GM23338 (cell line): ENCODE results near the gene CFAP157. TPM values are rescaled to one million over a fixed set of nuclear protein-coding genes. Genes with fewer than 3 reads are reported as not detected.

ENCODE experiments used
- ATAC-seq: fragments of 200-7000 bp; cut with Tn5 transposase; 3 replicates; pipeline ENCODE4 v1.9.1; 2020
- DNase-seq: peaks from one replicate; pipeline ENCODE4 v3.0.0-alpha.2; 2015; ENCODE audit warnings: low spot score
- H2AFZ ChIP-seq: fragments of 200-600 bp; sonication (generic); 2 replicates; pipeline ENCODE4 v1.8.0; 2016; ENCODE audit warnings: antibody characterized with exemption, mild to moderate bottlenecking, moderate library complexity
- H3F3A ChIP-seq: fragments of 200-600 bp; sonication (generic); replicated peaks from 2 replicates; pipeline ENCODE4 v1.8.0; 2017; ENCODE audit warnings: antibody characterized with exemption, mixed run types, low read depth
- H3K27ac ChIP-seq: fragments of 200-600 bp; sonication (generic); 2 replicates; pipeline ENCODE4 v1.6.1; 2016; ENCODE audit warnings: low read depth
- H3K27me3 ChIP-seq: fragments of 200-600 bp; sonication (generic); 2 replicates; pipeline ENCODE4 v1.8.0; 2016; ENCODE audit warnings: mild to moderate bottlenecking, mixed run types, moderate library complexity; ENCODE audit not compliant: insufficient read depth
- H3K36me3 ChIP-seq: fragments of 200-600 bp; sonication (generic); 2 replicates; pipeline ENCODE4 v1.8.0; 2016; ENCODE audit warnings: mild to moderate bottlenecking; ENCODE audit not compliant: insufficient read depth
- H3K4me1 ChIP-seq: fragments of 200-600 bp; sonication (generic); 2 replicates; pipeline ENCODE4 v1.8.0; 2016; ENCODE audit warnings: mild to moderate bottlenecking, moderate library complexity; ENCODE audit not compliant: insufficient read depth
- H3K4me2 ChIP-seq: fragments of 200-600 bp; sonication (generic); 2 replicates; pipeline ENCODE4 v1.7.1; 2017; ENCODE audit warnings: mixed run types
- H3K4me3 ChIP-seq: fragments of 200-600 bp; sonication (generic); 2 replicates; pipeline ENCODE4 v1.6.1; 2016; ENCODE audit warnings: mixed run types
- H3K79me2 ChIP-seq: fragments of 200-600 bp; sonication (generic); replicated peaks from 2 replicates; pipeline ENCODE4 v1.8.0; 2017; ENCODE audit warnings: mild to moderate bottlenecking; ENCODE audit not compliant: insufficient read depth
- H3K9me2 ChIP-seq: fragments of 200-600 bp; sonication (generic); 2 replicates; pipeline ENCODE4 v1.8.0; 2017; ENCODE audit not compliant: insufficient read depth
- H4K20me1 ChIP-seq: fragments of 200-600 bp; sonication (generic); replicated peaks from 2 replicates; pipeline ENCODE4 v1.8.0; 2017; ENCODE audit warnings: mild to moderate bottlenecking; ENCODE audit not compliant: insufficient read depth
- H3K27ac Mint-ChIP-seq: 2 replicates; pipeline ENCODE4 v1.8.0; 2020; ENCODE audit warnings: inconsistent platforms, mild to moderate bottlenecking, moderate library complexity, mixed read lengths
- H3K27me3 Mint-ChIP-seq: 3 replicates; pipeline ENCODE4 v1.8.0; 2022; ENCODE audit warnings: low read depth, mild to moderate bottlenecking, moderate library complexity, mixed read lengths, inconsistent platforms; ENCODE audit not compliant: insufficient read depth, poor library complexity
- H3K36me3 Mint-ChIP-seq: 3 replicates; pipeline ENCODE4 v1.8.0; 2021; ENCODE audit warnings: low read depth, mild to moderate bottlenecking, inconsistent platforms, moderate library complexity, mixed read lengths
- H3K4me1 Mint-ChIP-seq: 3 replicates; pipeline ENCODE4 v1.8.0; 2020; ENCODE audit warnings: mild to moderate bottlenecking, inconsistent platforms, mixed read lengths
- H3K4me3 Mint-ChIP-seq: 3 replicates; pipeline ENCODE4 v1.8.0; 2021; ENCODE audit warnings: moderate library complexity, mild to moderate bottlenecking, inconsistent platforms, mixed read lengths
- H3K9me3 Mint-ChIP-seq: 3 replicates; pipeline ENCODE4 v1.8.0; 2020; ENCODE audit warnings: moderate library complexity, mild to moderate bottlenecking, inconsistent platforms, mixed read lengths
- CREB1 ChIP-seq: fragments of 250-450 bp; sonication (Bioruptor Pico); IDR thresholded peaks from 2 replicates; pipeline ENCODE4 v1.5.0; 2020; ENCODE audit warnings: low read depth, mild to moderate bottlenecking, moderate library complexity
- EZH2 ChIP-seq: fragments of 200-600 bp; sonication (generic); IDR thresholded peaks from one replicate; pipeline ENCODE4 v1.8.0; 2017; ENCODE audit warnings: antibody characterized with exemption, mild to moderate bottlenecking, low read depth; ENCODE audit not compliant: unreplicated experiment
- EZH2phosphoT487 ChIP-seq: fragments of 200-600 bp; sonication (generic); IDR thresholded peaks from one replicate; pipeline ENCODE4 v1.8.1; 2018; ENCODE audit warnings: antibody characterized with exemption; ENCODE audit not compliant: unreplicated experiment
- JUNB ChIP-seq: IDR thresholded peaks from one replicate; pipeline ENCODE4 v1.6.1; 2016; ENCODE audit warnings: antibody characterized with exemption; ENCODE audit not compliant: unreplicated experiment
- NANOG ChIP-seq: IDR thresholded peaks from 2 replicates; pipeline ENCODE4 v1.6.1; 2016; ENCODE audit warnings: antibody characterized with exemption, borderline replicate concordance
- POLR2AphosphoS5 ChIP-seq: IDR thresholded peaks from 2 replicates; pipeline ENCODE4 v1.6.1; 2016; ENCODE audit warnings: antibody characterized with exemption, low read depth
- STAT1 ChIP-seq: IDR thresholded peaks from one replicate; pipeline ENCODE4 v1.6.1; 2016; ENCODE audit warnings: antibody characterized with exemption; ENCODE audit not compliant: unreplicated experiment
- ZNF114 ChIP-seq: fragments of 250-450 bp; sonication (Bioruptor Pico); IDR thresholded peaks from 2 replicates; pipeline ENCODE4 v1.5.0; 2020; ENCODE audit warnings: mild to moderate bottlenecking, moderate library complexity
- ZNF331 ChIP-seq: fragments of 250-450 bp; sonication (Bioruptor Pico); IDR thresholded peaks from 2 replicates; pipeline ENCODE4 v1.5.0; 2020; ENCODE audit warnings: low read depth, mild to moderate bottlenecking, moderate library complexity
- polyA plus RNA-seq: library from polyadenylated mRNA; unstranded; fragments of >200 nt; fragmentation: Nextera tagmentation; extraction: Ambion mirVana; gene quantifications from 2 replicates; pipeline ENCODE4 v1.2.1, GENCODE V29; 2016
- total RNA-seq: library from RNA; depleted of rRNA; stranded (reverse); fragments of >200 nt; shearing (Covaris generic); gene quantifications from 2 replicates; pipeline ENCODE4 v1.2.3, GENCODE V29; 2014
- TF ChIP-seq, protein P1 (sequence below): IDR thresholded peaks from one replicate; pipeline ENCODE4 v1.6.1; 2018; ENCODE audit warnings: antibody characterized with exemption; ENCODE audit not compliant: unreplicated experiment
- TF ChIP-seq, protein P2 (sequence below): IDR thresholded peaks from 2 replicates; pipeline ENCODE4 v1.6.1; 2016; ENCODE audit warnings: antibody characterized with exemption
- TF ChIP-seq, protein P3 (sequence below): fragments of 250-450 bp; sonication (Bioruptor Pico); IDR thresholded peaks from 2 replicates; pipeline ENCODE4 v1.5.0; 2020; ENCODE audit warnings: mild to moderate bottlenecking, moderate library complexity
- TF ChIP-seq, protein P4 (sequence below), 2 experiments: fragments of 200-600 bp in 1 of 2; sonication (generic) in 1 of 2; conservative IDR thresholded peaks; 2 replicates each; pipeline versions ENCODE4 v1.5.1 to v1.6.1; 2016 to 2017; ENCODE audit warnings: antibody characterized with exemption in 2 of 2, low read depth in 2 of 2, mild to moderate bottlenecking in 2 of 2, moderate library complexity in 1 of 2

CFAP157 gene
- total and polyA plus RNA-seq, 2 experiments from 2014 or later: 0.17 to 0.55 TPM

DNA sequence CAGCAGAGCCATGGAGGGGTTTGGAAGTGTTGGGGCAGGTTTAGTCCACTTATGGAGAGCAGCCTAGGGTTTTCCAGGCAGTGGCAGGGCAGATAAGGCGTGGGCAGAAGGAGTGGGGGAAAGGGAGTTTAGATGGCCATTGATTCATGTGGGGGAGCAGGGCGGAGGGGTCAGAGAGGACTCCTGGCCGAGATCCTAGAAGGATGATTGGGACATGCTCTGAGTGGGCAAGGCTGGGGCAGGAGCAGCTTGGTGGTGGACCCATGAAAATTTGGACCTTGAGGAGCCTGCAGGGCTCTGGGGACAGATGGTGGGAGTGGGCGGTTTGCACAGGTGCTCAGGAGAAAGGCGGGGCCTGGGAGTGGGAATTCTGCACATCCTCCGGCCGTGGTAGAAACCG is 46.4 kb downstream of the CFAP157 start:
- Histone ChIP-seq H4K20me1 (peaks cover 21% of the 10 kb centered on the region), H3F3A (no peaks in the 10 kb centered on the region), H3K27me3 (peaks cover 14% of the 10 kb centered on the region), H3K4me3 (no peak overlapping the region), H3K9me2 (no peaks in the 10 kb centered on the region), H3K4me1 (peaks cover 5% of the 10 kb centered on the region; the same call in 1 of the 2 replicates), H3K27ac (no peak overlapping the region), H3K36me3 (no peaks in the 10 kb centered on the region), H2AFZ (no peak overlapping the region), H3K4me2 (no peak overlapping the region), H3K79me2 (no peaks in the 10 kb centered on the region)
- no peak for DNase-seq
- ATAC-seq: no peak
- TF ChIP-seq CREB1 (CRISPR knock-in tag) (no peak), NANOG (no peak), EZH2phosphoT487 (no peak), ZNF331 (CRISPR knock-in tag) (no peak), ZNF114 (CRISPR knock-in tag) (no peak), STAT1 (no peak), JUNB (no peak), POLR2AphosphoS5 (no peak), EZH2 (no peak)
- TF ChIP-seq, protein P1, sequence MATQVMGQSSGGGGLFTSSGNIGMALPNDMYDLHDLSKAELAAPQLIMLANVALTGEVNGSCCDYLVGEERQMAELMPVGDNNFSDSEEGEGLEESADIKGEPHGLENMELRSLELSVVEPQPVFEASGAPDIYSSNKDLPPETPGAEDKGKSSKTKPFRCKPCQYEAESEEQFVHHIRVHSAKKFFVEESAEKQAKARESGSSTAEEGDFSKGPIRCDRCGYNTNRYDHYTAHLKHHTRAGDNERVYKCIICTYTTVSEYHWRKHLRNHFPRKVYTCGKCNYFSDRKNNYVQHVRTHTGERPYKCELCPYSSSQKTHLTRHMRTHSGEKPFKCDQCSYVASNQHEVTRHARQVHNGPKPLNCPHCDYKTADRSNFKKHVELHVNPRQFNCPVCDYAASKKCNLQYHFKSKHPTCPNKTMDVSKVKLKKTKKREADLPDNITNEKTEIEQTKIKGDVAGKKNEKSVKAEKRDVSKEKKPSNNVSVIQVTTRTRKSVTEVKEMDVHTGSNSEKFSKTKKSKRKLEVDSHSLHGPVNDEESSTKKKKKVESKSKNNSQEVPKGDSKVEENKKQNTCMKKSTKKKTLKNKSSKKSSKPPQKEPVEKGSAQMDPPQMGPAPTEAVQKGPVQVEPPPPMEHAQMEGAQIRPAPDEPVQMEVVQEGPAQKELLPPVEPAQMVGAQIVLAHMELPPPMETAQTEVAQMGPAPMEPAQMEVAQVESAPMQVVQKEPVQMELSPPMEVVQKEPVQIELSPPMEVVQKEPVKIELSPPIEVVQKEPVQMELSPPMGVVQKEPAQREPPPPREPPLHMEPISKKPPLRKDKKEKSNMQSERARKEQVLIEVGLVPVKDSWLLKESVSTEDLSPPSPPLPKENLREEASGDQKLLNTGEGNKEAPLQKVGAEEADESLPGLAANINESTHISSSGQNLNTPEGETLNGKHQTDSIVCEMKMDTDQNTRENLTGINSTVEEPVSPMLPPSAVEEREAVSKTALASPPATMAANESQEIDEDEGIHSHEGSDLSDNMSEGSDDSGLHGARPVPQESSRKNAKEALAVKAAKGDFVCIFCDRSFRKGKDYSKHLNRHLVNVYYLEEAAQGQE: no peak
- TF ChIP-seq, protein P2, sequence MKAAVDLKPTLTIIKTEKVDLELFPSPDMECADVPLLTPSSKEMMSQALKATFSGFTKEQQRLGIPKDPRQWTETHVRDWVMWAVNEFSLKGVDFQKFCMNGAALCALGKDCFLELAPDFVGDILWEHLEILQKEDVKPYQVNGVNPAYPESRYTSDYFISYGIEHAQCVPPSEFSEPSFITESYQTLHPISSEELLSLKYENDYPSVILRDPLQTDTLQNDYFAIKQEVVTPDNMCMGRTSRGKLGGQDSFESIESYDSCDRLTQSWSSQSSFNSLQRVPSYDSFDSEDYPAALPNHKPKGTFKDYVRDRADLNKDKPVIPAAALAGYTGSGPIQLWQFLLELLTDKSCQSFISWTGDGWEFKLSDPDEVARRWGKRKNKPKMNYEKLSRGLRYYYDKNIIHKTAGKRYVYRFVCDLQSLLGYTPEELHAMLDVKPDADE: no peak
- TF ChIP-seq, protein P3, sequence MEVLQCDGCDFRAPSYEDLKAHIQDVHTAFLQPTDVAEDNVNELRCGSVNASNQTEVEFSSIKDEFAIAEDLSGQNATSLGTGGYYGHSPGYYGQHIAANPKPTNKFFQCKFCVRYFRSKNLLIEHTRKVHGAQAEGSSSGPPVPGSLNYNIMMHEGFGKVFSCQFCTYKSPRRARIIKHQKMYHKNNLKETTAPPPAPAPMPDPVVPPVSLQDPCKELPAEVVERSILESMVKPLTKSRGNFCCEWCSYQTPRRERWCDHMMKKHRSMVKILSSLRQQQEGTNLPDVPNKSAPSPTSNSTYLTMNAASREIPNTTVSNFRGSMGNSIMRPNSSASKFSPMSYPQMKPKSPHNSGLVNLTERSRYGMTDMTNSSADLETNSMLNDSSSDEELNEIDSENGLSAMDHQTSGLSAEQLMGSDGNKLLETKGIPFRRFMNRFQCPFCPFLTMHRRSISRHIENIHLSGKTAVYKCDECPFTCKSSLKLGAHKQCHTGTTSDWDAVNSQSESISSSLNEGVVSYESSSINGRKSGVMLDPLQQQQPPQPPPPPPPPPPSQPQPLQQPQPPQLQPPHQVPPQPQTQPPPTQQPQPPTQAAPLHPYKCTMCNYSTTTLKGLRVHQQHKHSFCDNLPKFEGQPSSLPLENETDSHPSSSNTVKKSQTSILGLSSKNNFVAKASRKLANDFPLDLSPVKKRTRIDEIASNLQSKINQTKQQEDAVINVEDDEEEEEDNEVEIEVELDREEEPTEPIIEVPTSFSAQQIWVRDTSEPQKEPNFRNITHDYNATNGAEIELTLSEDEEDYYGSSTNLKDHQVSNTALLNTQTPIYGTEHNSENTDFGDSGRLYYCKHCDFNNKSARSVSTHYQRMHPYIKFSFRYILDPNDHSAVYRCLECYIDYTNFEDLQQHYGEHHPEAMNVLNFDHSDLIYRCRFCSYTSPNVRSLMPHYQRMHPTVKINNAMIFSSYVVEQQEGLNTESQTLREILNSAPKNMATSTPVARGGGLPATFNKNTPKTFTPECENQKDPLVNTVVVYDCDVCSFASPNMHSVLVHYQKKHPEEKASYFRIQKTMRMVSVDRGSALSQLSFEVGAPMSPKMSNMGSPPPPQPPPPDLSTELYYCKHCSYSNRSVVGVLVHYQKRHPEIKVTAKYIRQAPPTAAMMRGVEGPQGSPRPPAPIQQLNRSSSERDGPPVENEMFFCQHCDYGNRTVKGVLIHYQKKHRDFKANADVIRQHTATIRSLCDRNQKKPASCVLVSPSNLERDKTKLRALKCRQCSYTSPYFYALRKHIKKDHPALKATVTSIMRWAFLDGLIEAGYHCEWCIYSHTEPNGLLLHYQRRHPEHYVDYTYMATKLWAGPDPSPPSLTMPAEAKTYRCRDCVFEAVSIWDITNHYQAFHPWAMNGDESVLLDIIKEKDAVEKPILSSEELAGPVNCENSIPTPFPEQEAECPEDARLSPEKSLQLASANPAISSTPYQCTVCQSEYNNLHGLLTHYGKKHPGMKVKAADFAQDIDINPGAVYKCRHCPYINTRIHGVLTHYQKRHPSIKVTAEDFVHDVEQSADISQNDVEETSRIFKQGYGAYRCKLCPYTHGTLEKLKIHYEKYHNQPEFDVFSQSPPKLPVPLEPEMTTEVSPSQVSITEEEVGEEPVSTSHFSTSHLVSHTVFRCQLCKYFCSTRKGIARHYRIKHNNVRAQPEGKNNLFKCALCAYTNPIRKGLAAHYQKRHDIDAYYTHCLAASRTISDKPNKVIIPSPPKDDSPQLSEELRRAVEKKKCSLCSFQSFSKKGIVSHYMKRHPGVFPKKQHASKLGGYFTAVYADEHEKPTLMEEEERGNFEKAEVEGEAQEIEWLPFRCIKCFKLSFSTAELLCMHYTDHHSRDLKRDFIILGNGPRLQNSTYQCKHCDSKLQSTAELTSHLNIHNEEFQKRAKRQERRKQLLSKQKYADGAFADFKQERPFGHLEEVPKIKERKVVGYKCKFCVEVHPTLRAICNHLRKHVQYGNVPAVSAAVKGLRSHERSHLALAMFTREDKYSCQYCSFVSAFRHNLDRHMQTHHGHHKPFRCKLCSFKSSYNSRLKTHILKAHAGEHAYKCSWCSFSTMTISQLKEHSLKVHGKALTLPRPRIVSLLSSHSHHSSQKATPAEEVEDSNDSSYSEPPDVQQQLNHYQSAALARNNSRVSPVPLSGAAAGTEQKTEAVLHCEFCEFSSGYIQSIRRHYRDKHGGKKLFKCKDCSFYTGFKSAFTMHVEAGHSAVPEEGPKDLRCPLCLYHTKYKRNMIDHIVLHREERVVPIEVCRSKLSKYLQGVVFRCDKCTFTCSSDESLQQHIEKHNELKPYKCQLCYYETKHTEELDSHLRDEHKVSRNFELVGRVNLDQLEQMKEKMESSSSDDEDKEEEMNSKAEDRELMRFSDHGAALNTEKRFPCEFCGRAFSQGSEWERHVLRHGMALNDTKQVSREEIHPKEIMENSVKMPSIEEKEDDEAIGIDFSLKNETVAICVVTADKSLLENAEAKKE (CRISPR knock-in tag): no peak
- TF ChIP-seq, protein P4, sequence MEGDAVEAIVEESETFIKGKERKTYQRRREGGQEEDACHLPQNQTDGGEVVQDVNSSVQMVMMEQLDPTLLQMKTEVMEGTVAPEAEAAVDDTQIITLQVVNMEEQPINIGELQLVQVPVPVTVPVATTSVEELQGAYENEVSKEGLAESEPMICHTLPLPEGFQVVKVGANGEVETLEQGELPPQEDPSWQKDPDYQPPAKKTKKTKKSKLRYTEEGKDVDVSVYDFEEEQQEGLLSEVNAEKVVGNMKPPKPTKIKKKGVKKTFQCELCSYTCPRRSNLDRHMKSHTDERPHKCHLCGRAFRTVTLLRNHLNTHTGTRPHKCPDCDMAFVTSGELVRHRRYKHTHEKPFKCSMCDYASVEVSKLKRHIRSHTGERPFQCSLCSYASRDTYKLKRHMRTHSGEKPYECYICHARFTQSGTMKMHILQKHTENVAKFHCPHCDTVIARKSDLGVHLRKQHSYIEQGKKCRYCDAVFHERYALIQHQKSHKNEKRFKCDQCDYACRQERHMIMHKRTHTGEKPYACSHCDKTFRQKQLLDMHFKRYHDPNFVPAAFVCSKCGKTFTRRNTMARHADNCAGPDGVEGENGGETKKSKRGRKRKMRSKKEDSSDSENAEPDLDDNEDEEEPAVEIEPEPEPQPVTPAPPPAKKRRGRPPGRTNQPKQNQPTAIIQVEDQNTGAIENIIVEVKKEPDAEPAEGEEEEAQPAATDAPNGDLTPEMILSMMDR (conservative IDR thresholded peaks at IDR 0.05; ENCODE audit: low read depth in 2 of 2): no peak
- no peaks in the 10 kb centered on the region for H3K9me3 Mint-ChIP-seq
- no peak overlapping the region for H3K4me3 Mint-ChIP-seq
- peaks cover 14% of the 10 kb centered on the region for H3K27me3 Mint-ChIP-seq
- H3K4me1 Mint-ChIP-seq: no peaks in the 10 kb centered on the region; the same call in 2 of the 3 replicates
- no peak overlapping the region for H3K27ac Mint-ChIP-seq
- H3K36me3 Mint-ChIP-seq: no peaks in the 10 kb centered on the region; the same call in 2 of the 3 replicates
